NCI-H748 (cell line): ENCODE measurements around the gene ZNF440.
"Not testable (repeated sequence)": the region's sequence is repeated elsewhere in the genome, so short reads cannot be mapped to it uniquely, and the experiment has no call there.

Experiments used
- DNase-seq: peaks from one replicate; lab custom pipeline; 2025; ENCODE audit not compliant: unreplicated experiment; lab: John Stamatoyannopoulos, UW

Gene ZNF440

GRCh38 chr19:11828957-11829876 is 15.1 kb downstream of the ZNF440 start:
- not testable (repeated sequence) for DNase-seq

- no peak for DNase-seq
Observed at GRCh38 chr19:11832253-11832912, 18.3 kb downstream of the ZNF440 start.

GRCh38 chr19:11833541-11833940 is 19.5 kb downstream of the ZNF440 start:
- no peak for DNase-seq

GRCh38 chr19:11835626-11836066 is 21.6 kb downstream of the ZNF440 start:
- peak; percentile 34 for DNase-seq

GRCh38 chr19:11843722-11844121 is 29.6 kb downstream of the ZNF440 start:
- DNase-seq, result no peak

- not testable (repeated sequence) for DNase-seq
Observed at GRCh38 chr19:11847615-11848014, 33.5 kb downstream of the ZNF440 start.

- no peak for DNase-seq
Observed at GRCh38 chr19:11848200-11848593, 34.1 kb downstream of the ZNF440 start.

GRCh38 chr19:11848594-11849469 is 34.8 kb downstream of the ZNF440 start, which contains the start of gene ZNF439:
Gene ZNF439 (plus strand): TSS chr19:11848726. CDS start chr19:11848868, 142 bp downstream.
- DNase-seq, result peak; percentile 88

- DNase-seq, result not testable (repeated sequence)
Observed at GRCh38 chr19:11850289-11850688, 36.2 kb downstream of the ZNF440 start.

GRCh38 chr19:11853358-11853757 is 39.3 kb downstream of the ZNF440 start:
- DNase-seq, result no peak

GRCh38 chr19:11856596-11857250 is 42.6 kb downstream of the ZNF440 start:
- DNase-seq, result no peak

GRCh38 chr19:11860721-11861120 is 46.6 kb downstream of the ZNF440 start:
- DNase-seq, result no peak

- no peak for DNase-seq
Observed at GRCh38 chr19:11861301-11861700, 47.2 kb downstream of the ZNF440 start.

- DNase-seq, result not testable (repeated sequence)
Observed at GRCh38 chr19:11867766-11868165, 53.7 kb downstream of the ZNF440 start.

- no peak for DNase-seq
Observed at GRCh38 chr19:11868188-11868587, 54.1 kb downstream of the ZNF440 start.

- DNase-seq, result no peak
Observed at GRCh38 chr19:11872624-11873023, 58.6 kb downstream of the ZNF440 start.

GRCh38 chr19:11873762-11874161 is 59.7 kb downstream of the ZNF440 start:
- no peak for DNase-seq

GRCh38 chr19:11879687-11880266 is 65.7 kb downstream of the ZNF440 start:
- peak; percentile 36 for DNase-seq

- DNase-seq, result no peak
Observed at GRCh38 chr19:11880598-11880997, 66.5 kb downstream of the ZNF440 start.

GRCh38 chr19:11881151-11881800 is 67.2 kb downstream of the ZNF440 start:
- DNase-seq, result peak; percentile 59
